Measurements from ENCODE around the gene RAB3IP. TPM values are rescaled to one million over a fixed set of nuclear protein-coding genes. Genes with fewer than 3 reads are reported as not detected.

The RAB3IP gene
- total and polyA plus RNA-seq, 7 donors = 3.6 to 40.0 (median 11.4) TPM

- Histone ChIP-seq H3K36me3 (no peaks in the 10 kb centered on the region), H3K27ac (no peak overlapping the region), H3K9me3 (no peaks in the 10 kb centered on the region), H3K27me3 (peaks cover 0 to 3% (median 0%) of the 10 kb centered on the region in 3 donors), H3K4me3 (no peak overlapping the region), H3K4me1 (no peaks in the 10 kb centered on the region)
- DNase-seq = no peak
- no peak for TF ChIP-seq CTCF (IDR thresholded peaks at IDR 0.05)
- no peak for TF ChIP-seq POLR2AphosphoS5 (IDR thresholded peaks at IDR 0.05)
- TF ChIP-seq POLR2A (IDR thresholded peaks at IDR 0.05) = no peak
- TF ChIP-seq EP300 (IDR thresholded peaks at IDR 0.05) = no peak
- intact Hi-C loops (cut with DNase I) = no loop called here
- 95 to 99% methylated on average over 2 of the region's 2 CpGs for WGBS, 2 donors
These were observed 25.8 kb upstream of the RAB3IP start for GRCh38 chr12:69712826-69713225.

- intact Hi-C loops (cut with DNase I) = no loop called here
- H3K4me1 ChIP-seq = no peaks in the 10 kb centered on the region
- no peak overlapping the region for H3K4me3 ChIP-seq
- no peak for DNase-seq
- TF ChIP-seq POLR2AphosphoS5 (IDR thresholded peaks at IDR 0.05) (no peak), EP300 (IDR thresholded peaks at IDR 0.05) (no peak)
- peaks cover 0 to 3% (median 0%) of the 10 kb centered on the region in 3 donors for H3K27me3 ChIP-seq
- no peaks in the 10 kb centered on the region for H3K9me3 ChIP-seq
- H3K27ac ChIP-seq = no peak overlapping the region
- no peaks in the 10 kb centered on the region for H3K36me3 ChIP-seq
- WGBS, 2 donors = 54 to 75% methylated on average over 3 of the region's 3 CpGs
These were observed 24.1 kb upstream of the RAB3IP start for GRCh38 chr12:69714542-69714941.

- WGBS, 2 donors = 22 to 79% methylated on average over 1 of the region's 1 CpG
These were observed 19.0 kb upstream of the RAB3IP start for GRCh38 chr12:69719336-69720316.

GRCh38 chr12:69720750-69721149 is 17.9 kb upstream of the RAB3IP start:
- intact Hi-C loops (cut with DNase I) = no loop called here
- DNase-seq = no peak
- no peaks in the 10 kb centered on the region for H3K4me1 ChIP-seq
- H3K36me3 ChIP-seq = no peaks in the 10 kb centered on the region
- no peak overlapping the region for H3K4me3 ChIP-seq
- H3K27me3 ChIP-seq = peaks cover 0 to 3% (median 0%) of the 10 kb centered on the region in 3 donors
- no peaks in the 10 kb centered on the region for H3K9me3 ChIP-seq
- WGBS, 2 donors = 68 to 76% methylated on average over 3 of the region's 3 CpGs
- no peak for TF ChIP-seq CTCF (IDR thresholded peaks at IDR 0.05)
- TF ChIP-seq EP300 (IDR thresholded peaks at IDR 0.05) = no peak
- TF ChIP-seq POLR2A (IDR thresholded peaks at IDR 0.05) = no peak
- no peak for TF ChIP-seq POLR2AphosphoS5 (IDR thresholded peaks at IDR 0.05)
- no peak overlapping the region for H3K27ac ChIP-seq

More at GRCh38 chr12:69719336-69720316, 19.0 kb upstream of the RAB3IP start:
- H3K27ac ChIP-seq = no peak overlapping the region
- H3K27me3 ChIP-seq = peaks cover 0 to 3% (median 0%) of the 10 kb centered on the region in 3 donors
- H3K36me3 ChIP-seq = no peaks in the 10 kb centered on the region
- TF ChIP-seq POLR2A (IDR thresholded peaks at IDR 0.05) = no peak
- no peak for TF ChIP-seq POLR2AphosphoS5 (IDR thresholded peaks at IDR 0.05)
- TF ChIP-seq CTCF (IDR thresholded peaks at IDR 0.05) = no peak
- TF ChIP-seq EP300 (IDR thresholded peaks at IDR 0.05) = no peak
- H3K9me3 ChIP-seq = no peaks in the 10 kb centered on the region
- DNase-seq = no peak
- H3K4me1 ChIP-seq = no peaks in the 10 kb centered on the region
- intact Hi-C loops (cut with DNase I) = no loop called here
- H3K4me3 ChIP-seq = no peak overlapping the region

GRCh38 chr12:69726922-69727321 is 11.7 kb upstream of the RAB3IP start:
- DNase-seq = no peak
- TF ChIP-seq CTCF (IDR thresholded peaks at IDR 0.05) (no peak), POLR2A (IDR thresholded peaks at IDR 0.05) (no peak), EP300 (IDR thresholded peaks at IDR 0.05) (no peak), POLR2AphosphoS5 (IDR thresholded peaks at IDR 0.05) (no peak)
- no peaks in the 10 kb centered on the region for H3K36me3 ChIP-seq

More at GRCh38 chr12:69726922-69727321, 11.7 kb upstream of the RAB3IP start:
- intact Hi-C loops (cut with DNase I) = no loop called here
- 92 to 95% methylated on average over 4 of the region's 4 CpGs for WGBS, 2 donors
- Histone ChIP-seq H3K9me3 (no peaks in the 10 kb centered on the region), H3K4me3 (no peak overlapping the region), H3K4me1 (no peaks in the 10 kb centered on the region), H3K27me3 (no peaks in the 10 kb centered on the region), H3K27ac (no peak overlapping the region)
